HG02981 (cell line): ENCODE results near the gene NF2.

Source experiments
- ATAC-seq: cut with Tn5 transposase; IDR thresholded peaks from one replicate; pipeline ENCODE4 v1.9.1; 2021; ENCODE audit warnings: mild to moderate bottlenecking, moderate library complexity; ENCODE audit not compliant: unreplicated experiment

Gene NF2

GRCh38 chr22:29700900-29701154 is 97.4 kb downstream of the NF2 start:
- ATAC-seq: no peak

GRCh38 chr22:29701155-29701999 is 97.9 kb downstream of the NF2 start:
- no peak for ATAC-seq

- ATAC-seq: no peak
Observed at GRCh38 chr22:29702000-29702930, 98.8 kb downstream of the NF2 start.

- ATAC-seq: no peak
Observed at GRCh38 chr22:29702931-29703501, 99.6 kb downstream of the NF2 start.

- ATAC-seq: no peak
Observed at GRCh38 chr22:29703569-29704195, 100.2 kb downstream of the NF2 start.

GRCh38 chr22:29704528-29705285 is 101.3 kb downstream of the NF2 start:
- no peak for ATAC-seq

GRCh38 chr22:29705651-29706050 is 102.2 kb downstream of the NF2 start:
- no peak for ATAC-seq

GRCh38 chr22:29706486-29706885 is 103.1 kb downstream of the NF2 start:
- no peak for ATAC-seq

GRCh38 chr22:29707010-29707409 is 103.6 kb downstream of the NF2 start:
- ATAC-seq: no peak

GRCh38 chr22:29707471-29707870 is 104.0 kb downstream of the NF2 start:
- no peak for ATAC-seq

- no peak for ATAC-seq
Observed at GRCh38 chr22:29710193-29710592, 106.8 kb downstream of the NF2 start.

GRCh38 chr22:29710922-29711593 is 107.6 kb downstream of the NF2 start:
- no peak for ATAC-seq

GRCh38 chr22:29712119-29712518 is 108.7 kb downstream of the NF2 start:
- ATAC-seq: no peak

- ATAC-seq: no peak
Observed at GRCh38 chr22:29713156-29713727, 109.8 kb downstream of the NF2 start.

- ATAC-seq: no peak
Observed at GRCh38 chr22:29715240-29715639, 111.8 kb downstream of the NF2 start.

GRCh38 chr22:29715705-29716104 is 112.3 kb downstream of the NF2 start:
- ATAC-seq: no peak

- no peak for ATAC-seq
Observed at GRCh38 chr22:29716814-29717545, 113.5 kb downstream of the NF2 start.

GRCh38 chr22:29717789-29718188 is 114.4 kb downstream of the NF2 start:
- ATAC-seq: no peak
